ENCODE measurements around the gene GTF2I.
"Not testable (repeated sequence)": the region's sequence is repeated elsewhere in the genome, so short reads cannot be mapped to it uniquely, and the experiment has no call there.

GRCh38 chr7:74798644-74799043, 141.1 kb downstream of the GTF2I start:
- not testable (repeated sequence) for TF ChIP-seq CTCF, EZH2phosphoT487, EZH2 (IDR thresholded peaks at IDR 0.05)
